CD14-positive monocyte (primary cell): Measurements from ENCODE around the gene STAT4. TPM values are rescaled to one million over a fixed set of nuclear protein-coding genes. Genes with fewer than 3 reads are reported as not detected.

Source experiments
- DNase-seq, 3 donors: peaks; one replicate each; pipeline ENCODE4 v3.0.0-alpha.2; 2011 to 2022
- H2AFZ ChIP-seq: 2 replicates; pipeline ENCODE4 v1.6.0; 2012; ENCODE audit warnings: mild to moderate bottlenecking, low read depth, low read length, inconsistent platforms; ENCODE audit not compliant: insufficient read depth, poor library complexity, severe bottlenecking
- H3K27ac ChIP-seq, 2 donors: 1 replicate in 1 of 2; 2 replicates in 1 of 2; pipeline ENCODE4 v1.5.1; 2012 to 2013; ENCODE audit warnings: low read length in 2 of 2, control low read depth in 1 of 2, inconsistent platforms in 1 of 2, low read depth in 1 of 2, mild to moderate bottlenecking in 1 of 2
- H3K27me3 ChIP-seq, 2 donors: one replicate each; pipeline versions ENCODE4 v1.6.0 to v1.6.1; 2011 to 2013; ENCODE audit warnings: low read length in 2 of 2; ENCODE audit not compliant: control insufficient read depth in 2 of 2, insufficient read depth in 2 of 2
- H3K36me3 ChIP-seq, 2 donors: replicated peaks in 1 of 2; 1 replicate in 1 of 2; 2 replicates in 1 of 2; pipeline versions ENCODE4 v1.5.1 to v1.6.1; 2012 to 2013; ENCODE audit warnings: low read length in 2 of 2, control low read depth in 1 of 2, inconsistent platforms in 1 of 2, mild to moderate bottlenecking in 1 of 2; ENCODE audit not compliant: insufficient read depth in 2 of 2, control insufficient read depth in 1 of 2
- H3K4me1 ChIP-seq, 2 donors: 1 replicate in 1 of 2; 2 replicates in 1 of 2; pipeline versions ENCODE4 v1.5.1 to v1.6.1; 2012 to 2013; ENCODE audit warnings: low read length in 2 of 2, control low read depth in 1 of 2, inconsistent platforms in 1 of 2, mild to moderate bottlenecking in 1 of 2, moderate library complexity in 1 of 2; ENCODE audit not compliant: insufficient read depth in 2 of 2, control insufficient read depth in 1 of 2
- H3K4me2 ChIP-seq: replicated peaks from 2 replicates; pipeline ENCODE3; 2012; ENCODE audit warnings: low read length, moderate library complexity, mild to moderate bottlenecking; ENCODE audit not compliant: poor library complexity, severe bottlenecking; ENCODE audit errors: extremely low read depth
- H3K4me3 ChIP-seq, 3 experiments: fragments of 200-600 bp in 1 of 3; sonication (generic) in 1 of 3; replicated peaks in 1 of 3; 1 replicate in 2 of 3; 2 replicates in 1 of 3; pipeline ENCODE4 v1.5.1; 2011 to 2013; ENCODE audit warnings: low read length in 3 of 3, mild to moderate bottlenecking in 3 of 3, control low read depth in 2 of 3, low read depth in 2 of 3, inconsistent platforms in 1 of 3, moderate library complexity in 1 of 3
- H3K79me2 ChIP-seq: 2 replicates; pipeline ENCODE4 v1.6.0; 2012; ENCODE audit warnings: mild to moderate bottlenecking, control low read depth, inconsistent platforms, low read length, moderate library complexity; ENCODE audit not compliant: insufficient read depth
- H3K9ac ChIP-seq: 2 replicates; pipeline ENCODE4 v1.6.0; 2017; ENCODE audit warnings: low read length, mild to moderate bottlenecking; ENCODE audit not compliant: insufficient read depth, poor library complexity, severe bottlenecking
- H3K9me3 ChIP-seq, 2 donors: replicated peaks in 1 of 2; 1 replicate in 1 of 2; 2 replicates in 1 of 2; pipeline versions ENCODE4 v1.5.1 to v1.6.1; 2012 to 2013; ENCODE audit warnings: low read length in 2 of 2, control low read depth in 1 of 2; ENCODE audit not compliant: control insufficient read depth in 1 of 2, insufficient read depth in 1 of 2
- H4K20me1 ChIP-seq: 2 replicates; pipeline ENCODE4 v1.6.0; 2012; ENCODE audit warnings: mild to moderate bottlenecking, low read length, control low read depth, moderate library complexity; ENCODE audit not compliant: insufficient read depth
- H3K27ac Mint-ChIP-seq, 7 donors: one replicate each; pipeline ENCODE4 v1.8.0; 2020; ENCODE audit warnings: mild to moderate bottlenecking in 7 of 7, mixed read lengths in 7 of 7, moderate library complexity in 6 of 7, inconsistent platforms in 2 of 7
- H3K27me3 Mint-ChIP-seq, 3 donors: one replicate each; pipeline ENCODE4 v1.8.0; 2021 to 2022; ENCODE audit warnings: low read depth in 3 of 3, mild to moderate bottlenecking in 3 of 3, mixed read lengths in 3 of 3, moderate library complexity in 3 of 3, inconsistent platforms in 1 of 3
- H3K36me3 Mint-ChIP-seq, 2 donors: one replicate each; pipeline ENCODE4 v1.8.0; 2020; ENCODE audit warnings: mixed read lengths in 2 of 2, inconsistent platforms in 1 of 2, mild to moderate bottlenecking in 1 of 2
- H3K4me1 Mint-ChIP-seq: one replicate; pipeline ENCODE4 v1.8.0; 2020; ENCODE audit warnings: mild to moderate bottlenecking, mixed read lengths
- H3K4me3 Mint-ChIP-seq, 2 donors: one replicate each; pipeline ENCODE4 v1.8.0; 2020; ENCODE audit warnings: mild to moderate bottlenecking in 2 of 2, mixed read lengths in 2 of 2, moderate library complexity in 1 of 2
- H3K9me3 Mint-ChIP-seq, 7 donors: one replicate each; pipeline ENCODE4 v1.8.0; 2020 to 2022; ENCODE audit warnings: mixed read lengths in 7 of 7, mild to moderate bottlenecking in 6 of 7, moderate library complexity in 6 of 7, inconsistent platforms in 2 of 7
- WGBS: methylation state at CpG from one replicate; pipeline ENCODE4 v1.1.5; 2013; ENCODE audit warnings: missing lambda C conversion rate; ENCODE audit not compliant: insufficient coverage; 5-methylcytosine and 5-hydroxymethylcytosine counted together
- intact Hi-C, 2 donors: fragments of 100-400 bp; cut with micrococcal nuclease; formaldehyde crosslinking; loops; one replicate each; pipeline versions ENCODE4 v1.15.0 to v1.15.1; 2023
- polyA plus RNA-seq, 3 donors: library from polyadenylated mRNA; depleted of rRNA in 1 of 3; unstranded in 2 of 3; stranded (reverse) in 1 of 3; fragments of 300-500 nt in 2 of 3; fragments of >200 nt in 1 of 3; fragmentation: Illumina TruSeq in 2 of 3; gene quantifications; 1 replicate in 2 of 3; 2 replicates in 1 of 3; pipeline ENCODE4 v1.2.3, GENCODE V29; 2012 to 2021
- TF ChIP-seq, protein P1 (sequence below): fragments of 200-600 bp; IDR thresholded peaks from one replicate; pipeline ENCODE4 v1.8.0; 2022; ENCODE audit warnings: antibody characterized with exemption, mild to moderate bottlenecking

Gene STAT4
- polyA plus RNA-seq, 3 donors: 0.31 to 0.52 (median 0.31) TPM

DNA sequence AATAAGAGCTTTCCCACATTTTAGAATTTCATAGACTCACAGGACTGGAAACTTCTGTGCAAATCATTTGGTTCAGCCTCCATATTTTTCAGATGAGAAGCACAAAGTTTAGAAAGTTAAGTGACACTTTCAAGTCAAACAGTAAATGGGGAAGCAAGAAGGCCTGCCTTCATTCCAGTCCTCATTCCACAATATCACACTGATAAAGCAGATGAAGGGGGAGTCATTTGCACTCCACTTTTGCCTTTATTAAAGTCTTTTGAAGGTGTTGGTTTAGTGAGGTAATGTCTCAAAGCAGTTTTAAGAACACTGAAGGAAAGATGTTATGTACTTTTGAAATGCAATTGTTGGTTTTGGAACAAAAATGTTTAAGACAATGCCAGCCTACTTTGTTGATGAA, 32.7 kb upstream of the STAT4 start:
- H3K9ac ChIP-seq: no peak overlapping the region
- H2AFZ ChIP-seq: no peak overlapping the region
- no peaks in the 10 kb centered on the region for H4K20me1 ChIP-seq
- TF ChIP-seq, protein P1, sequence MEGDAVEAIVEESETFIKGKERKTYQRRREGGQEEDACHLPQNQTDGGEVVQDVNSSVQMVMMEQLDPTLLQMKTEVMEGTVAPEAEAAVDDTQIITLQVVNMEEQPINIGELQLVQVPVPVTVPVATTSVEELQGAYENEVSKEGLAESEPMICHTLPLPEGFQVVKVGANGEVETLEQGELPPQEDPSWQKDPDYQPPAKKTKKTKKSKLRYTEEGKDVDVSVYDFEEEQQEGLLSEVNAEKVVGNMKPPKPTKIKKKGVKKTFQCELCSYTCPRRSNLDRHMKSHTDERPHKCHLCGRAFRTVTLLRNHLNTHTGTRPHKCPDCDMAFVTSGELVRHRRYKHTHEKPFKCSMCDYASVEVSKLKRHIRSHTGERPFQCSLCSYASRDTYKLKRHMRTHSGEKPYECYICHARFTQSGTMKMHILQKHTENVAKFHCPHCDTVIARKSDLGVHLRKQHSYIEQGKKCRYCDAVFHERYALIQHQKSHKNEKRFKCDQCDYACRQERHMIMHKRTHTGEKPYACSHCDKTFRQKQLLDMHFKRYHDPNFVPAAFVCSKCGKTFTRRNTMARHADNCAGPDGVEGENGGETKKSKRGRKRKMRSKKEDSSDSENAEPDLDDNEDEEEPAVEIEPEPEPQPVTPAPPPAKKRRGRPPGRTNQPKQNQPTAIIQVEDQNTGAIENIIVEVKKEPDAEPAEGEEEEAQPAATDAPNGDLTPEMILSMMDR: no peak
- H3K9me3 ChIP-seq: no peaks in the 10 kb centered on the region
- no peak overlapping the region for H3K4me2 ChIP-seq
- no peaks in the 10 kb centered on the region for H3K36me3 Mint-ChIP-seq
- H3K27ac ChIP-seq: no peak overlapping the region
- no peaks in the 10 kb centered on the region for H3K36me3 ChIP-seq
- H3K27me3 ChIP-seq: no peaks in the 10 kb centered on the region
- H3K4me1 ChIP-seq: no peaks in the 10 kb centered on the region
- H3K9me3 Mint-ChIP-seq: peaks cover 0 to 2% (median 0%) of the 10 kb centered on the region in 7 donors
- intact Hi-C loops: no loop called here
- no peak for DNase-seq
- peaks cover 0 to 2% (median 1%) of the 10 kb centered on the region in 3 donors for H3K27me3 Mint-ChIP-seq
- H3K4me1 Mint-ChIP-seq: peaks cover 2% of the 10 kb centered on the region
- no peak overlapping the region for H3K27ac Mint-ChIP-seq
- H3K4me3 Mint-ChIP-seq: no peak overlapping the region
- no peaks in the 10 kb centered on the region for H3K79me2 ChIP-seq
- H3K4me3 ChIP-seq: no peak overlapping the region

DNA sequence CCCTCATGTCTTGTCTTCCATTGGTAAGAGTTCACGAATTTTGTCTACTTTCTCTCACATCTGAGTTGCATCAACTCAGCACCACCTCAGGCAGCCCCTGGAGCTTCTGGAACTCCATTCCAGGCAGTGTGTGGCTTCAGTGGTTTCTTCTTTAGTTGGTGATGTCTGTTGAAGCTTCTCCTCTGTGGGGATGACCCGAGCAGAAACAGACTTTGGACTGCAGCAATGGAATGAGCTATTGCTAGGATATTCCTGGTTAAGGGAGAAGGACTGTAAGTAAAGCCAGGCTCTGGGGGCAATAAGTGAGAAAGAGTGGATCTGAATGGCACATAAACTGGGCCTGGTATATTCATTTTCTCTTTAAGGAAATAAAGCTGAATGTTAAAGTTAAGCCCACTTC, 32.3 kb upstream of the STAT4 start:
- H3K36me3 Mint-ChIP-seq: no peaks in the 10 kb centered on the region
- H3K4me1 ChIP-seq: no peaks in the 10 kb centered on the region
- no peak overlapping the region for H3K4me3 ChIP-seq
- no peaks in the 10 kb centered on the region for H3K9me3 ChIP-seq
- H2AFZ ChIP-seq: no peak overlapping the region
- H3K9ac ChIP-seq: no peak overlapping the region
- H3K27me3 ChIP-seq: no peaks in the 10 kb centered on the region
- H3K79me2 ChIP-seq: no peaks in the 10 kb centered on the region
- peaks cover 2% of the 10 kb centered on the region for H3K4me1 Mint-ChIP-seq
- H3K4me2 ChIP-seq: no peak overlapping the region
- DNase-seq: no peak
- TF ChIP-seq, protein P1: no peak
- intact Hi-C loops: no loop called here
- H3K36me3 ChIP-seq: no peaks in the 10 kb centered on the region
- H3K27ac ChIP-seq: no peak overlapping the region
- no peak overlapping the region for H3K27ac Mint-ChIP-seq
- H3K9me3 Mint-ChIP-seq: peaks cover 0 to 2% (median 0%) of the 10 kb centered on the region in 7 donors
- H3K27me3 Mint-ChIP-seq: peaks cover 0 to 2% (median 1%) of the 10 kb centered on the region in 3 donors
- H3K4me3 Mint-ChIP-seq: no peak overlapping the region
- no peaks in the 10 kb centered on the region for H4K20me1 ChIP-seq
- WGBS: no CpG with 5 or more reads among the region's 2 CpGs
